Naive thymus-derived CD4-positive, alpha-beta T cell (primary cell): ENCODE data around the gene ADGRL4. TPM values are rescaled to one million over a fixed set of nuclear protein-coding genes. Genes with fewer than 3 reads are reported as not detected.
A peak's percentile ranks its signal among the peaks of the same experiment; 100 is the strongest.

Source experiments
- ATAC-seq: fragments of 150-1000 bp; cut with Tn5 transposase; 2 replicates; pipeline ENCODE4 v1.10.0; 2021; ENCODE audit warnings: mild to moderate bottlenecking, moderate library complexity
- CTCF ChIA-PET: fragments of 350-600 bp; sonication (Branson Sonifier 250); formaldehyde crosslinking; loops from one replicate; lab custom pipeline; 2021; ENCODE audit warnings: antibody characterized with exemption; lab: Charles Lee
- POLR2A ChIA-PET: fragments of 350-600 bp; sonication (Branson Sonifier 250); formaldehyde crosslinking; loops from one replicate; lab custom pipeline; 2021; ENCODE audit warnings: antibody characterized with exemption, inconsistent platforms; lab: Charles Lee
- DNase-seq, 9 donors: peaks; one replicate each; pipeline versions ENCODE4 v3.0.0 to v3.0.0-alpha.2; 2020 to 2022; ENCODE audit warnings: mixed read lengths in 1 of 9
- H3K27ac ChIP-seq: one replicate; pipeline ENCODE4 v1.7.0; 2013; ENCODE audit warnings: mild to moderate bottlenecking, low read depth, low read length, moderate library complexity
- H3K27me3 ChIP-seq, 2 donors: one replicate each; pipeline ENCODE4 v1.7.0; 2013; ENCODE audit warnings: low read length in 2 of 2, mild to moderate bottlenecking in 2 of 2, moderate library complexity in 2 of 2; ENCODE audit not compliant: control insufficient read depth in 2 of 2, insufficient read depth in 2 of 2
- H3K36me3 ChIP-seq, 3 experiments: 1 replicate in 2 of 3; 2 replicates in 1 of 3; pipeline ENCODE4 v1.7.0; 2013; ENCODE audit warnings: low read length in 3 of 3, mild to moderate bottlenecking in 3 of 3, moderate library complexity in 1 of 3; ENCODE audit not compliant: insufficient read depth in 3 of 3, control insufficient read depth in 2 of 3
- H3K4me1 ChIP-seq, 2 donors: one replicate each; pipeline ENCODE4 v1.7.0; 2013; ENCODE audit warnings: low read length in 2 of 2, mild to moderate bottlenecking in 2 of 2, moderate library complexity in 1 of 2; ENCODE audit not compliant: control insufficient read depth in 2 of 2, insufficient read depth in 2 of 2
- H3K4me3 ChIP-seq: 2 replicates; pipeline ENCODE4 v1.7.0; 2013; ENCODE audit warnings: mild to moderate bottlenecking, low read length
- H3K9me3 ChIP-seq, 3 experiments: 1 replicate in 2 of 3; 2 replicates in 1 of 3; pipeline ENCODE4 v1.7.0; 2013; ENCODE audit warnings: low read length in 3 of 3; ENCODE audit not compliant: control insufficient read depth in 2 of 3
- H3K27ac Mint-ChIP-seq, 9 donors: one replicate each; pipeline ENCODE4 v1.8.0; 2020 to 2022; ENCODE audit warnings: mixed read lengths in 9 of 9, mild to moderate bottlenecking in 8 of 9, moderate library complexity in 5 of 9, inconsistent platforms in 2 of 9
- H3K27me3 Mint-ChIP-seq, 5 donors: one replicate each; pipeline ENCODE4 v1.8.0; 2021 to 2022; ENCODE audit warnings: mixed read lengths in 5 of 5, mild to moderate bottlenecking in 1 of 5
- H3K36me3 Mint-ChIP-seq, 5 donors: one replicate each; pipeline ENCODE4 v1.8.0; 2020 to 2022; ENCODE audit warnings: mixed read lengths in 5 of 5, mild to moderate bottlenecking in 3 of 5, inconsistent platforms in 1 of 5
- H3K4me1 Mint-ChIP-seq, 7 donors: one replicate each; pipeline ENCODE4 v1.8.0; 2020 to 2022; ENCODE audit warnings: mixed read lengths in 7 of 7, mild to moderate bottlenecking in 3 of 7, inconsistent platforms in 1 of 7
- H3K4me3 Mint-ChIP-seq, 10 donors: one replicate each; pipeline ENCODE4 v1.8.0; 2020 to 2022; ENCODE audit warnings: mild to moderate bottlenecking in 10 of 10, mixed read lengths in 10 of 10, moderate library complexity in 6 of 10, inconsistent platforms in 2 of 10
- H3K9me3 Mint-ChIP-seq, 11 donors: one replicate each; pipeline ENCODE4 v1.8.0; 2020 to 2022; ENCODE audit warnings: mixed read lengths in 11 of 11, mild to moderate bottlenecking in 4 of 11, inconsistent platforms in 1 of 11, moderate library complexity in 1 of 11
- intact Hi-C, 2 donors: fragments of 100-400 bp; cut with micrococcal nuclease; formaldehyde crosslinking; loops; one replicate each; pipeline ENCODE4 v1.15.1; 2023
- polyA plus RNA-seq, 2 donors: library from polyadenylated mRNA; unstranded; fragments of 300-500 nt; fragmentation: Illumina TruSeq; gene quantifications; one replicate each; pipeline ENCODE4 v1.2.3, GENCODE V29; 2021
- total RNA-seq, 6 experiments: library from RNA in 5 of 6; stranded (reverse) in 5 of 6; gene quantifications; 1 replicate in 5 of 6; 2 replicates in 1 of 6; pipeline ENCODE4 v1.2.3 and lab custom pipeline; 2021 to 2026

The ADGRL4 gene
- total and polyA plus RNA-seq, 7 experiments from 2014 or later, result not detected

DNA sequence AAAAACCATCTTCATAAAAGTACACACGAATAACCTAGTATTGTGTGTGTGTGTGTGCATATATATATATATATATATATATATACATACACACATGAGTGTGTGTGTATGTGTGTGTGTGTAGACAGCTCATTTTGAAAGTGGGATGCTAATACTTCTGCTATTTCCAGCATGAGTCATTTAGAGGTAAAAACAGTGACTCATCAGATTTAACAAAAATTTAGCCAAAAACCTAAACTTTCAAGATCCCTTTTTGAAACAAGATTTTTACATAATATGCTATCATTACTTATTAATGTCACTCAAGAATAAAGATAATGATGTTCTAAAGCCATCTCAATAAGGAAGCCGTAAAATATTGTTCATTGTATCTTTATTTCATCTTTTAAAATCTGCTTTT, 35.6 kb upstream of the ADGRL4 start:
- Mint-ChIP-seq H3K27me3 (peaks cover 0 to 4% (median 0%) of the 10 kb centered on the region in 5 donors), H3K4me3 (no peak overlapping the region), H3K4me1 (peaks cover 0 to 14% (median 4%) of the 10 kb centered on the region in 7 donors), H3K36me3 (no peaks in the 10 kb centered on the region), H3K9me3 (peaks cover 0 to 19% (median 6%) of the 10 kb centered on the region in 11 donors), H3K27ac (no peak overlapping the region)
- no peak for DNase-seq
- no peak for ATAC-seq
- Histone ChIP-seq H3K27ac (no peak overlapping the region), H3K27me3 (no peaks in the 10 kb centered on the region), H3K4me3 (no peak overlapping the region), H3K9me3 (no peaks in the 10 kb centered on the region), H3K4me1 (no peaks in the 10 kb centered on the region), H3K36me3 (no peaks in the 10 kb centered on the region)
- POLR2A ChIA-PET, result interaction anchor here (0.8 kb wide), 1 partner anchor 215 kb away, joined by 3 read pairs; no protein-coding TSS in a partner anchor
- CTCF ChIA-PET, result no interaction called here
- intact Hi-C loops, result no loop called here

DNA sequence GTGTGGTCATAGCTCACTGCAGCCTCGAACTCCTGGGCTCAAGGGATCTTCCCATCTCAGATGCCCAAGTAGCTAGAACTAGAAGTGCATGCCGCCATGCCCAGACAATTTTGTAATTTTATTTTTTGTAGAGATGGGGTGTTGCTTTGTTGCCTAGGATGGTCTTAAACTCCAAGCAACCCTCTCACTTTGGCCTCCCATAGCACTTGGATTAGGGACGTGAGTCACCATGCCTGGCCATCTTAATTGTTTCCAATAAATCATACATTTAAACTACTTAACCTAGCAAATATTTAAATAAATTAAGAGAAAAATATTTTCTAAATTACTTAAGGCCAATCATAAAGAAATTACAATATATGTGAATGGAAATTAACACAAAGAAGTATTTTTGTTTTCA, 35.1 kb upstream of the ADGRL4 start:
- no peak overlapping the region for H3K4me3 ChIP-seq
- Mint-ChIP-seq H3K4me3 (no peak overlapping the region), H3K9me3 (peaks cover under 1 to 21% (median 7%) of the 10 kb centered on the region in 11 donors), H3K27ac (no peak overlapping the region), H3K4me1 (peaks cover 0 to 14% (median 4%) of the 10 kb centered on the region in 7 donors), H3K27me3 (peaks cover 0 to 4% (median 0%) of the 10 kb centered on the region in 5 donors), H3K36me3 (no peaks in the 10 kb centered on the region)
- intact Hi-C loops, result no loop called here
- peaks cover 0 to 4% (median 0%) of the 10 kb centered on the region in 3 experiments for H3K9me3 ChIP-seq
- no peak for DNase-seq
- no peak overlapping the region for H3K27ac ChIP-seq
- POLR2A ChIA-PET, result no interaction called here
- CTCF ChIA-PET, result no interaction called here
- no peak for ATAC-seq
- H3K27me3 ChIP-seq, result no peaks in the 10 kb centered on the region
- no peaks in the 10 kb centered on the region for H3K4me1 ChIP-seq
- H3K36me3 ChIP-seq, result no peaks in the 10 kb centered on the region

DNA sequence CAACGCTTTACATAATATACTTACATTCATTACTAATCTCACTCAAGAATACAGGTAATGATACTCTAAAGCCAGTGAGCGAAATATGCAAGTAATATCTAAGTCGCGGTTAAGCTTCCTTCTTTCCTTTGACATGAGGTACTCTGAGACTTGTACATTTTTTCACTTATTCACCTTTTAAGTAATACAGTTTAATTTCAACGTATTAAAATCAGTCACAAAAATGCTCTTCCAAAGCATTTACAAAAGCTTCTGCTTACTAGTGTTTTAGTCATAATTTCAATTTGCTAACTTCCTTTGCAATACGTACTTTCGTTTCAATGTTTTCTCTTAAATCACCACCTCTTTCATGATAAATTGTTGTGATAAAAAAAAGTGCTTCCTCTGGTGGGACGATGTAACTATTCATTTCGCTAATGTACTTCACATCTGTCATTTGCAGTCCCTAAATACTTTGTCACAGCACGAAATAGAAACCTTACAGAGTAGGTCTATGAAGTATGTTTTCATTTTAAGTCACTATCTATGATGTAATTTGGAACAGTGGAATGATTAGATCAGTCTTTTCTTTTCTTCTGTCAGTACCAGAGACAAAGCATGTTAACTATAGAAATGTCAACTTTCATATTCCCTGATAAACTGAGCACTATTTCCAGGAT, 34.0 kb upstream of the ADGRL4 start:
- Mint-ChIP-seq H3K27ac (peak overlapping the region in 1 of 9 donors; percentile 68), H3K9me3 (peaks cover 4 to 32% (median 13%) of the 10 kb centered on the region in 11 donors), H3K4me3 (peak overlapping the region in 6 of 10 donors; percentile 0 to 84 (median 28)), H3K27me3 (peaks cover 0 to 4% (median 0%) of the 10 kb centered on the region in 5 donors), H3K36me3 (no peaks in the 10 kb centered on the region), H3K4me1 (peaks cover 0 to 14% (median 4%) of the 10 kb centered on the region in 7 donors)
- H3K36me3 ChIP-seq, result no peaks in the 10 kb centered on the region
- no peaks in the 10 kb centered on the region for H3K27me3 ChIP-seq
- no peaks in the 10 kb centered on the region for H3K4me1 ChIP-seq
- H3K27ac ChIP-seq, result no peak overlapping the region
- DNase-seq (no peak), ATAC-seq (no peak)
- ChIA-PET CTCF (no interaction called here), POLR2A (no interaction called here)
- intact Hi-C loops, result loop anchor here in 1 of 2 donors (1.0 kb wide), 1 partner anchor 13 kb away; no protein-coding TSS in a partner anchor
- H3K9me3 ChIP-seq, result peaks cover 0 to 5% (median 0%) of the 10 kb centered on the region in 3 experiments
- no peak overlapping the region for H3K4me3 ChIP-seq

DNA sequence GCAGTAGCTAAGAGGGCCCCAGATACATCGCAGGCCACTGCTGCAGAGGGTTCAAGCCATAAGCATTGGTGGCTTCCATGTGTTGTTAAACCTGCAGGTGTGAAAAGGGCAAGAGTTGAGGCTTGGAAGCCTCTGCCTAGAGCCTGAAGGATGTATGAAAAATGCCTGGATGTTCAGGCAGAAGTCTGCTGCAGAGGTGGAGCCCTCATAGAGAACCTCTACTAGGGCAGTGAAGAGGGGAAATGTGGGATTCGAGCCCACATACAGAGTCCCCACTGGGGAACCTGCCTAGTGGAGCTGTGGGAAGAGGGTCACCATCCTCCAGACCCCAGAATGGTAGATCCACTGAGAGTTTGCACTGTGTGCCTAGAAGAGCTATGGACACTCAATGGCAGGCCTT, 30.6 kb upstream of the ADGRL4 start:
- H3K27ac Mint-ChIP-seq, result no peak overlapping the region
- H3K4me3 Mint-ChIP-seq, result no peak overlapping the region
- H3K4me1 Mint-ChIP-seq, result peaks cover 0 to 11% (median 4%) of the 10 kb centered on the region in 7 donors
- Histone ChIP-seq H3K4me1 (no peaks in the 10 kb centered on the region), H3K4me3 (no peak overlapping the region), H3K9me3 (peaks cover 0 to 5% (median 0%) of the 10 kb centered on the region in 3 experiments), H3K36me3 (no peaks in the 10 kb centered on the region), H3K27me3 (no peaks in the 10 kb centered on the region), H3K27ac (no peak overlapping the region)
- peaks cover 0 to 33% (median 13%) of the 10 kb centered on the region in 11 donors for H3K9me3 Mint-ChIP-seq
- ChIA-PET CTCF (no interaction called here), POLR2A (no interaction called here)
- peaks cover 0 to 3% (median 0%) of the 10 kb centered on the region in 5 donors for H3K27me3 Mint-ChIP-seq
- DNase-seq, result no peak
- H3K36me3 Mint-ChIP-seq, result no peaks in the 10 kb centered on the region
- no peak for ATAC-seq
- intact Hi-C loops, result no loop called here

DNA sequence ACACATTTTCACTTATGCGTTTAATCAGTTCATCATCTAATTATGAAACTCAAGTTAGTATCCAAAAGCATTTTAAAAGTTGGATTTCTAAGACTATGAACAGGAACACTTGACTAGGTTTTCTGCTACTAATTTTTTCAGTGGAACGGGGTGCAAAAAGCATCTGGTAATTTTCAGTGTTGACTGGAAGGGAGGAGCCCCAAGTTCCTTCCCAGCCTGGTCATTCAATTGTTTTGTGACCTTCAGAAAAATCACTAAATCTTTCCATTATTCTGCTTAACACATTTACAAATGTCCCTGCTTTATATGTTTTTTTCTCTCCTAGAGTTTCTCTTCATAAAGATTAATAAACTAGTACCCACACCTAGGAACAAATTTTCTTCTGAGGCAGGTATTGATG, 6.0 kb upstream of the ADGRL4 start:
- no peak overlapping the region for H3K27ac Mint-ChIP-seq
- H3K4me1 ChIP-seq, result no peaks in the 10 kb centered on the region
- H3K27ac ChIP-seq, result no peak overlapping the region
- H3K9me3 Mint-ChIP-seq, result peaks cover 0 to 18% (median 0%) of the 10 kb centered on the region in 11 donors
- H3K36me3 Mint-ChIP-seq, result no peaks in the 10 kb centered on the region
- no peaks in the 10 kb centered on the region for H3K27me3 Mint-ChIP-seq
- intact Hi-C loops, result no loop called here
- no peak overlapping the region for H3K4me3 ChIP-seq
- no peak overlapping the region for H3K4me3 Mint-ChIP-seq
- CTCF ChIA-PET, result no interaction called here
- ATAC-seq, result no peak
- no peak for DNase-seq
- no peaks in the 10 kb centered on the region for H3K36me3 ChIP-seq
- H3K4me1 Mint-ChIP-seq, result no peaks in the 10 kb centered on the region
- POLR2A ChIA-PET, result no interaction called here
- no peaks in the 10 kb centered on the region for H3K9me3 ChIP-seq
- no peaks in the 10 kb centered on the region for H3K27me3 ChIP-seq

DNA sequence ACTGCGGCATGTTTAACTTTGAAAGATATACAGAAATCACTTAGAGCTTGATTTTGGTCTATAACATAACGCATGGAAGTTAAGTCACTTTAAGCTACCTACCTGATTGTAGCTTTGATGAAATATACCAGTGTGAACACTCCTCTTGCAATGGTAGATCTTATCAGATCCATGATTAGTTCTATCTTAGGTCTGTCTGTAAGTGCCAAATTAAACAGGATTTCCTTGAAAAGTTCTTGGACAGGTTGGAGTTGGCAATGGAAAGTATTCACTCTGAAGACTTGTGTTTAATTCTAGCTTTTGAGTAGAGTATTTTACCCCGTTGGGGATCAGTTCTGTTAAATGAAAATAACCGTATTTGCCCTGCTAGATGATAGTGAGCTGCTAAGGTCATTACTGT, 4.1 kb upstream of the ADGRL4 start:
- POLR2A ChIA-PET, result no interaction called here

DNA sequence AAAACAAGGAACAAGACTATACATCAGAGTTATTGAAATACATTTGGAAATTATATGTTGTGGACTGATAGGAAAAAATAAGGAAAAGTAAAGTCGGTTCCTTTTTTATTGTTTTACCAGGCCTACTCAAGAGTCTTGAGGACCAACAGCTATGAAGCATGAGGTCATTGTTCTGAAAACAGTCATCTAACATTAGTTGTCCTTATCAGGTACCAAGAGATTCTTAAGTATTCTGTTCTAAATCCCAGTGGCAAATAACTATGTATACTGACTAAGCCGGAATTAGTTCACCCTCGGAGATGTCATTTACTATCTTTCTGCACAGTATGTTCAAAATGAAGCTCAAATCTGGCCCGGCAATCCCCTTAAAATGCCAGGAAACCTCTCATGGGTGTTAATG, 585 bp downstream of the ADGRL4 start:
- no peaks in the 10 kb centered on the region for H3K4me1 Mint-ChIP-seq
- ChIA-PET CTCF (no interaction called here), POLR2A (no interaction called here)
- H3K9me3 ChIP-seq, result no peaks in the 10 kb centered on the region
- no peaks in the 10 kb centered on the region for H3K4me1 ChIP-seq
- peaks cover 0 to 11% (median 6%) of the 10 kb centered on the region in 5 donors for H3K27me3 Mint-ChIP-seq
- H3K4me3 Mint-ChIP-seq, result no peak overlapping the region
- H3K36me3 ChIP-seq, result no peaks in the 10 kb centered on the region
- H3K4me3 ChIP-seq, result no peak overlapping the region
- intact Hi-C loops, result no loop called here
- H3K27ac Mint-ChIP-seq, result no peak overlapping the region
- ATAC-seq, result no peak
- peaks cover 0 to 10% (median 0%) of the 10 kb centered on the region in 11 donors for H3K9me3 Mint-ChIP-seq
- no peak for DNase-seq
- H3K27ac ChIP-seq, result no peak overlapping the region
- no peaks in the 10 kb centered on the region for H3K36me3 Mint-ChIP-seq
- H3K27me3 ChIP-seq, result no peaks in the 10 kb centered on the region

More for the DNA sequence above, 4.1 kb upstream of the ADGRL4 start:
- H3K27ac Mint-ChIP-seq, result no peak overlapping the region
- CTCF ChIA-PET, result no interaction called here
- Histone ChIP-seq H3K4me1 (no peaks in the 10 kb centered on the region), H3K27ac (no peak overlapping the region), H3K9me3 (no peaks in the 10 kb centered on the region), H3K4me3 (no peak overlapping the region), H3K36me3 (no peaks in the 10 kb centered on the region), H3K27me3 (no peaks in the 10 kb centered on the region)
- no peak overlapping the region for H3K4me3 Mint-ChIP-seq
- peaks cover 0 to 16% (median under 1%) of the 10 kb centered on the region in 11 donors for H3K9me3 Mint-ChIP-seq
- H3K36me3 Mint-ChIP-seq, result no peaks in the 10 kb centered on the region
- H3K4me1 Mint-ChIP-seq, result no peaks in the 10 kb centered on the region
- H3K27me3 Mint-ChIP-seq, result peaks cover 0 to 11% (median 6%) of the 10 kb centered on the region in 5 donors
- DNase-seq, result no peak
- intact Hi-C loops, result no loop called here
- no peak for ATAC-seq
